DND-41 (cell line): Measurements from ENCODE around the gene DGKG.

ENCODE experiments used
- ATAC-seq: fragments of 200-7000 bp; cut with Tn5 transposase; 3 replicates; pipeline ENCODE4 v1.9.1; 2021; ENCODE audit warnings: low read depth; ENCODE audit not compliant: insufficient read depth
- DNase-seq: peaks from one replicate; pipeline ENCODE4 v3.0.0-alpha.2; 2020
- H2AFZ ChIP-seq: 2 replicates; pipeline ENCODE4 v1.6.0; 2012; ENCODE audit warnings: low read depth, low read length
- H3K27ac ChIP-seq: 2 replicates; pipeline ENCODE4 v1.5.1; 2012; ENCODE audit warnings: low read length, inconsistent platforms
- H3K27me3 ChIP-seq: fragments of 200-600 bp; sonication (generic); 2 replicates; pipeline ENCODE4 v1.6.0; 2012; ENCODE audit warnings: low read length, mild to moderate bottlenecking, inconsistent platforms; ENCODE audit not compliant: insufficient read depth, poor library complexity
- H3K36me3 ChIP-seq: 2 replicates; pipeline ENCODE4 v1.5.1; 2012; ENCODE audit warnings: low read length, inconsistent platforms; ENCODE audit not compliant: insufficient read depth
- H3K4me1 ChIP-seq: 2 replicates; pipeline ENCODE4 v1.5.1; 2012; ENCODE audit warnings: mild to moderate bottlenecking, low read length; ENCODE audit not compliant: insufficient read depth
- H3K4me2 ChIP-seq: 2 replicates; pipeline ENCODE4 v1.6.0; 2012; ENCODE audit warnings: mild to moderate bottlenecking, moderate library complexity, low read length, inconsistent platforms; ENCODE audit not compliant: insufficient read depth
- H3K4me3 ChIP-seq, 2 experiments: fragments of 200-600 bp in 1 of 2; shearing (Covaris generic) in 1 of 2; 2 replicates each; pipeline ENCODE4 v1.5.1; 2012 to 2016; ENCODE audit warnings: inconsistent platforms in 2 of 2, low read length in 2 of 2, mild to moderate bottlenecking in 2 of 2, low read depth in 1 of 2, moderate library complexity in 1 of 2
- H3K79me2 ChIP-seq: 2 replicates; pipeline ENCODE4 v1.6.0; 2012; ENCODE audit warnings: low read length, inconsistent platforms; ENCODE audit not compliant: insufficient read depth
- H3K9ac ChIP-seq: 2 replicates; pipeline ENCODE4 v1.6.0; 2012; ENCODE audit warnings: low read depth, mild to moderate bottlenecking, inconsistent platforms, low read length, moderate library complexity
- H3K9me3 ChIP-seq: 2 replicates; pipeline ENCODE4 v1.5.1; 2012; ENCODE audit warnings: low read length, moderate library complexity, mild to moderate bottlenecking, inconsistent platforms; ENCODE audit not compliant: insufficient read depth, severe bottlenecking
- H4K20me1 ChIP-seq: 2 replicates; pipeline ENCODE4 v1.6.0; 2012; ENCODE audit warnings: low read length; ENCODE audit not compliant: insufficient read depth
- CTCF ChIP-seq: IDR thresholded peaks from 2 replicates; pipeline ENCODE4 v1.5.1; 2012; ENCODE audit warnings: borderline replicate concordance, low read length, moderate library complexity, mild to moderate bottlenecking; ENCODE audit not compliant: poor library complexity, severe bottlenecking; ENCODE audit errors: extremely low read depth
- EZH2 ChIP-seq: IDR thresholded peaks from 3 replicates; pipeline ENCODE4 v1.6.1; 2012; ENCODE audit warnings: borderline replicate concordance, low read depth, mild to moderate bottlenecking, moderate library complexity, low read length, inconsistent platforms; ENCODE audit not compliant: severe bottlenecking

The DGKG gene

DNA sequence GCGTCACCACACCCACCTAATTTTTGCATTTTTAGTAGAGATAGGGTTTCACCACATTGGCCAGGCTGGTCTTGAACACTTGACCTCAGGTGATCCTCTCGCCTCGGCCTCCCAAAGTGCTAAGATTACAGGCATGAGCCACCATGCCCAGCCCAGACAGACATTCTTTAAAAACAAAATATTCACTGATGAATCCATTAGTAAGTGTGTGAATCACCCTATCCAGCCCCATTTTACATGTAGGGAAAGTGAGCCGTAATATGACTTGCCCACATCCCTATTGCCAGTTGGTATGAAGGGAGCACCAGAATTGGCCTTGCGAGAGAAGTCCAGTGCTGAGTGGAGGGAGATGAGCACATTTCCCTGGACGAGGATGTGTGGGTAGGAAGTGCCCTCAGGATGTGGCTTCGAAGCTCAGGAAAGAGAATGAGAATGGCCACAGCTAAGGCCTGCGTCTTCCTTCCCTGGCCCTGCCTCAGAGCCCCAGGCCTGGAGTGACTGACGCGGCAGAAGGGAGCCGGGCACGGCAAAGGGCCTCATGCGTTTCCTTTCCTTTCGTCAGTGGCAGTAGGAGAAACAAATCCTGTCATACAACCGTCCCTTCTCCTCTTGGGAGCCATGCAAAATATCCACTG, 224.9 kb downstream of the DGKG start:
- no peak for TF ChIP-seq CTCF
- no peak for TF ChIP-seq EZH2
- no peak overlapping the region for H2AFZ ChIP-seq
- no peaks in the 10 kb centered on the region for H3K79me2 ChIP-seq
- ATAC-seq = no peak
- H3K36me3 ChIP-seq = no peaks in the 10 kb centered on the region
- H3K9me3 ChIP-seq = no peaks in the 10 kb centered on the region
- no peak overlapping the region for H3K4me2 ChIP-seq
- H3K27me3 ChIP-seq = peaks cover 11% of the 10 kb centered on the region
- H3K9ac ChIP-seq = no peak overlapping the region
- no peak overlapping the region for H3K4me3 ChIP-seq
- DNase-seq = no peak
- H4K20me1 ChIP-seq = 0 out of 2 replicates have a peak, but pooled peaks cover 2% of the 10 kb centered on the region
- H3K4me1 ChIP-seq = peaks cover 3% of the 10 kb centered on the region; the same call in 1 of the 2 replicates
- no peak overlapping the region for H3K27ac ChIP-seq

DNA sequence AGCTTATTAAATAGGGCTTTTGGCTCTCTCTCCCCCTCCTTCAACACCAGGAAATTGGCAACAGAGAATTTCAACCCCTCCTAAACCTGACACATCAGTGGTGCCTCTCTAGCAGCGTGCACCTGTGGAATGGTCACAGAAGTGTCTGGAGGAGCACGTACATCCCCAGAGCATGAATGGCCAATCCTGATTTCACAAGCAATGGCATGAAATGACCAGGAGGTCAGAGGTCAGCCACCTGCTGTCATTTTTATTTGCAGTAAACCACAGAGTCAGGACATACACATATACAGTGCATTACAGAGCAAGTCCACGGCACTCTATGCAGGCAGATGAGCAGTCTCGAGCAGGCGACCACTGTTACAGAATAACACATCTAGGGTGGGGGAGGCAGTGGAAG, 228.1 kb downstream of the DGKG start:
- H3K4me2 ChIP-seq = no peak overlapping the region
- peaks cover 26% of the 10 kb centered on the region for H3K27me3 ChIP-seq
- no peaks in the 10 kb centered on the region for H3K9me3 ChIP-seq
- no peaks in the 10 kb centered on the region for H3K4me1 ChIP-seq
- no peak overlapping the region for H3K4me3 ChIP-seq
- no peaks in the 10 kb centered on the region for H3K79me2 ChIP-seq
- TF ChIP-seq EZH2 (no peak), CTCF (no peak)
- ATAC-seq (no peak), DNase-seq (no peak)
- H3K36me3 ChIP-seq = no peaks in the 10 kb centered on the region
- no peak overlapping the region for H2AFZ ChIP-seq
- 0 out of 2 replicates have a peak, but pooled peaks cover 3% of the 10 kb centered on the region for H4K20me1 ChIP-seq
- H3K9ac ChIP-seq = no peak overlapping the region
- H3K27ac ChIP-seq = no peak overlapping the region

- Histone ChIP-seq H3K9me3 (no peaks in the 10 kb centered on the region), H3K27ac (no peak overlapping the region), H3K4me2 (no peak overlapping the region), H3K4me3 (no peak overlapping the region), H3K36me3 (no peaks in the 10 kb centered on the region), H4K20me1 (0 out of 2 replicates have a peak, but pooled peaks cover 3% of the 10 kb centered on the region), H3K4me1 (no peaks in the 10 kb centered on the region), H2AFZ (no peak overlapping the region), H3K79me2 (no peaks in the 10 kb centered on the region), H3K27me3 (peaks cover 21% of the 10 kb centered on the region), H3K9ac (no peak overlapping the region)
- ATAC-seq (peak; percentile 73; the same call in 2 of the 3 replicates), DNase-seq (no peak)
- no peak for TF ChIP-seq EZH2
- TF ChIP-seq CTCF = no peak
Measured at GRCh38 chr3:186132487-186132886, 229.5 kb downstream of the DGKG start.

DNA sequence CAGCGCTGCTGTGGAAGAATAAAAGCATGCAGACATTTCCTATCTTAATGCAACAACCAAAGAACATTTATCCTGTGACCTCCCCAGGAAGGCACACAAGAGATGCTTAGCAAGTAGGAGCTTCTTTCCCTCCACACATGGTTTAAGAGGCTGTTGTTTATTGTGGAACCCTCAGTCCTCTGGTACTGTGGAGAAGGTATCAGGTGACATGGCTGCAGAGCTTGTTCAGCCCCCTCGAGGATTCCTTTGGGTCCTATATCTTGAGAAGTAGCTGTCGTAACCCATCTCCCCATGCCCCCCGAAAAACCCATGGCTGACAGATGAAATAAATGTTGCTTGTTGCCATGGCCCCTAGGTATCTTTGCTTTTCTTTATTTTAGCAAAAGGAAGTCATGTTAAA, 232.8 kb downstream of the DGKG start:
- H4K20me1 ChIP-seq = 0 out of 2 replicates have a peak, but pooled peaks cover 3% of the 10 kb centered on the region
- no peak overlapping the region for H3K4me2 ChIP-seq
- no peak overlapping the region for H3K4me3 ChIP-seq
- no peak overlapping the region for H3K9ac ChIP-seq
- H2AFZ ChIP-seq = no peak overlapping the region
- no peaks in the 10 kb centered on the region for H3K4me1 ChIP-seq
- no peaks in the 10 kb centered on the region for H3K36me3 ChIP-seq
- ATAC-seq = no peak
- no peaks in the 10 kb centered on the region for H3K79me2 ChIP-seq
- no peak overlapping the region for H3K27ac ChIP-seq
- no peak for TF ChIP-seq EZH2
- no peak for TF ChIP-seq CTCF
- no peak for DNase-seq
- peaks cover 23% of the 10 kb centered on the region for H3K27me3 ChIP-seq
- H3K9me3 ChIP-seq = no peaks in the 10 kb centered on the region
